ENCODE results near the gene FOXR1.

The FOXR1 gene

DNA sequence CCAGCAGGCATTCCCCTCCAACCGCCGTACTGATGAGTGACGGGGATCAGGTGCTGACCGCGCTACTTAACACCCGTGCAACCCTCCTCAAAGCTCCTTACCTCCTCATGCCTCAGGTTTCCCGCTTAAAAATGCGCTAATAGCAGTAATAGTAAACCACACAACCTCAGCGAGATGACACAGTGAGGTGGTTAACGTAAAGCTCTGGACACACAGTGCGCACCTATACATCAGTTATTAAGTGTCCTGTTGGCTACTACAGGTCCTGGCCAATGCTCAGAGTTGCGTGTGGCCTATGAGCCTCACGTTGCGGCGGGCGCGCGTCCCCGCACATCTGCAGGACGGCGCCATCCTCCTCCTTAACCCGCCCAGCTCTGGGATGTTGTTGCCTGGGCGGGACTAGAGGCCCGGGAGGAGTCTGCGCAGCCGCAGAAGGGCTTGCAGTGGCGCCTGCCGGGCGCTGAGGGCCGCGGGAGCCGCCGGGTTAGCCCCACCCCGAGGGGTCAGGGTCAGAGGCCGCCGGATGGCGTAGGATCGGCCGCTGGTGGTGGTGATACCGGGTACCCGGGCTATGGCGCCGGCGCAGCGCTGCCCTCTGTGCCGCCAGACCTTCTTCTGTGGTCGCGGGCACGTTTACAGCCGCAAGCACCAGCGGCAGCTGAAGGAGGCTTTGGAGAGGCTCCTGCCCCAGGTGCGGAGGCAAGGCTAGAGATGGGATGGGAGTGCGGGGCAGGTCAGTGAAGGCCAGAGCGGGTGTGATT, 26.2 kb downstream of the FOXR1 start, which contains the start of gene CENATAC:
TSS of gene CENATAC (plus strand) at position 512 of the 761 bp plus-strand sequence. CDS start at position 572, 60 bp downstream.
- Histone ChIP-seq H3K27me3 (no peaks in the 10 kb centered on the region), H3K27ac (peak within 1 kb of the TSS; percentile 77), H3K4me1 (ENCODE audit: control insufficient read depth in 1 of 2, insufficient read depth in 1 of 2, low read depth in 1 of 2, low read length in 1 of 2) (peaks cover 18 to 20% of the 10 kb centered on the region in 2 experiments), H3K9me3 (no peaks in the 10 kb centered on the region), H3K4me3 (ENCODE audit: low read depth in 1 of 2, low read length in 1 of 2) (peak within 1 kb of the TSS; percentile 65 to 76), H3K36me3 (peaks cover 29% of the 10 kb centered on the region)
- TF ChIP-seq, protein P1, sequence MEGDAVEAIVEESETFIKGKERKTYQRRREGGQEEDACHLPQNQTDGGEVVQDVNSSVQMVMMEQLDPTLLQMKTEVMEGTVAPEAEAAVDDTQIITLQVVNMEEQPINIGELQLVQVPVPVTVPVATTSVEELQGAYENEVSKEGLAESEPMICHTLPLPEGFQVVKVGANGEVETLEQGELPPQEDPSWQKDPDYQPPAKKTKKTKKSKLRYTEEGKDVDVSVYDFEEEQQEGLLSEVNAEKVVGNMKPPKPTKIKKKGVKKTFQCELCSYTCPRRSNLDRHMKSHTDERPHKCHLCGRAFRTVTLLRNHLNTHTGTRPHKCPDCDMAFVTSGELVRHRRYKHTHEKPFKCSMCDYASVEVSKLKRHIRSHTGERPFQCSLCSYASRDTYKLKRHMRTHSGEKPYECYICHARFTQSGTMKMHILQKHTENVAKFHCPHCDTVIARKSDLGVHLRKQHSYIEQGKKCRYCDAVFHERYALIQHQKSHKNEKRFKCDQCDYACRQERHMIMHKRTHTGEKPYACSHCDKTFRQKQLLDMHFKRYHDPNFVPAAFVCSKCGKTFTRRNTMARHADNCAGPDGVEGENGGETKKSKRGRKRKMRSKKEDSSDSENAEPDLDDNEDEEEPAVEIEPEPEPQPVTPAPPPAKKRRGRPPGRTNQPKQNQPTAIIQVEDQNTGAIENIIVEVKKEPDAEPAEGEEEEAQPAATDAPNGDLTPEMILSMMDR (IDR thresholded peaks at IDR 0.05), result peak; percentile 79

DNA sequence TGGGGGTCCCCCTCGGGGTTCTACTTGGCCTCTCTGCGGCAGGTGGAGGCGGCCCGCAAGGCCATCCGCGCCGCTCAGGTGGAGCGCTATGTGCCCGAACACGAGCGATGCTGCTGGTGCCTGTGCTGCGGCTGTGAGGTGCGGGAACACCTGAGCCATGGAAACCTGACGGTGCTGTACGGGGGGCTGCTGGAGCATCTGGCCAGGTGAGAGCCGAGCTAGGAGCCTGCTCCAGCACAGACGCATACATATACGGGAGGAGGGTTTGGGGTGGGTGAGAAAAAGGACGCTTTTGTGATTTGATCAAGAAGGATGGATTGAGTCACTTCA, 26.8 kb downstream of the FOXR1 start:
- Histone ChIP-seq H3K4me1 (ENCODE audit: control insufficient read depth in 1 of 2, insufficient read depth in 1 of 2, low read depth in 1 of 2, low read length in 1 of 2) (peaks cover 18 to 20% of the 10 kb centered on the region in 2 experiments), H3K36me3 (peaks cover 31% of the 10 kb centered on the region), H3K4me3 (ENCODE audit: low read depth in 1 of 2, low read length in 1 of 2) (peak overlapping the region; percentile 65 to 76), H3K9me3 (no peaks in the 10 kb centered on the region), H3K27ac (peak overlapping the region; percentile 77), H3K27me3 (no peaks in the 10 kb centered on the region)
- TF ChIP-seq, protein P1 (IDR thresholded peaks at IDR 0.05), result no peak

DNA sequence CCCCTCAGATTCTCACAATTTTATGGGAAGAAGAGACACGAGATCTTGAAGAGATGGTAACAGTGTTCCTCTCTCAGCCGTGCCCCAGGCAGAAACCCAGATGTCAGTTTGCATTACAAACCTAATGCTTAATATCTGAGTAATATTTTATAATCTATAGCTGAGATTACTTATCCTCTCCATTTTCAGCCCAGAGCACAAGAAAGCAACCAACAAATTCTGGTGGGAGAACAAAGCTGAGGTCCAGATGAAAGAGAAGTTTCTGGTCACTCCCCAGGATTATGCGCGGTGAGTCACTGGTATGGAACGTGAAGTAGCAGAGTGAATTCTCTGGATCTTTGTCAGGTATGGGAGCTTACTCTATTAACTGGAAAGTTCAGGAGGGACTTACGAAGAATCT, 27.3 kb downstream of the FOXR1 start:
- H3K4me3 ChIP-seq (ENCODE audit: low read depth in 1 of 2, low read length in 1 of 2), result peak overlapping the region; percentile 65 to 76
- no peaks in the 10 kb centered on the region for H3K27me3 ChIP-seq
- no peaks in the 10 kb centered on the region for H3K9me3 ChIP-seq
- TF ChIP-seq, protein P1 (IDR thresholded peaks at IDR 0.05), result no peak
- H3K36me3 ChIP-seq, result peaks cover 34% of the 10 kb centered on the region
- H3K4me1 ChIP-seq (ENCODE audit: control insufficient read depth in 1 of 2, insufficient read depth in 1 of 2, low read depth in 1 of 2, low read length in 1 of 2), result peaks cover 18 to 20% of the 10 kb centered on the region in 2 experiments
- H3K27ac ChIP-seq, result peak overlapping the region; percentile 77

DNA sequence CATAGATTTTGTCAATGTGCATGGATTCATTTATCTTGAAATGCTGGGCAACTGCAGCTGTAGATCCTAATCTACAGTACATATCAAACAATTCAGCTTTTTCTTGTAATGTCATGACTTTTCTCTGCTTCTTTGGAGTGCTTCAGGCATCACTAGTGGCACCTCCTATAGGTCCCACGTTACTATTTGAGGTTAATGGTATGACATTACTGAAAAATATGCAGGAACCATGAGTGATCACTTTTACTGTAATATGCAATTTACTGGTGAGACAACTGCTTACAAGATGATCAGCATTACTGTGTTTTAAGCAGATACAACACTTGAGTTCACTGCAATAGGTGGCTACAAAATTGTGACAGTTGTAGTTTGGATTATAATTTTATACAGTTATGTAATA, 29.3 kb downstream of the FOXR1 start:
- peaks cover 43% of the 10 kb centered on the region for H3K36me3 ChIP-seq
- H3K27me3 ChIP-seq, result no peaks in the 10 kb centered on the region
- no peaks in the 10 kb centered on the region for H3K9me3 ChIP-seq
- H3K4me1 ChIP-seq (ENCODE audit: control insufficient read depth in 1 of 2, insufficient read depth in 1 of 2, low read depth in 1 of 2, low read length in 1 of 2), result peaks cover 18 to 20% of the 10 kb centered on the region in 2 experiments
- H3K4me3 ChIP-seq (ENCODE audit: low read depth in 1 of 2, low read length in 1 of 2), result no peak overlapping the region
- TF ChIP-seq, protein P1 (IDR thresholded peaks at IDR 0.05), result no peak
- H3K27ac ChIP-seq, result no peak overlapping the region

DNA sequence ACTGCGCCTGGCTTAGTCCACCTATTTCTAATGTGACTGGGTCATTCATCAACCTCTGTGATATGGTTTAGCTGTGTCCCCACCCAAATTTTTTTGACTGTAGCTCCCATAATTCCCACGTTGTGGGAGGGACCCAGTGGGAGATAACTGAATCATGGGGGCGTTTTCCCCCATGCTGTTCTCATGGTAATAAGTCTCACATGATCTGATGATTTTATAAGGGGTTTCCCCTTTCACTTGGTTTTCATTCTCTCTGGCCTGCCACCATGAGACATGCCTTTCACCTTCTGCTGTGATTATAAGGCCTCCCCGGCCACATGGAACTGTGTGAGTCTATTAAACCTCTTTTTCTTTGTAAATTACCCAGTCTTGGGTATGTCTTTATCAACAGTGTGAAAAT, 35.1 kb downstream of the FOXR1 start:
- Histone ChIP-seq H3K9me3 (no peaks in the 10 kb centered on the region), H3K4me3 (ENCODE audit: low read depth in 1 of 2, low read length in 1 of 2) (no peak overlapping the region), H3K36me3 (peaks cover 72% of the 10 kb centered on the region), H3K27ac (no peak overlapping the region), H3K4me1 (ENCODE audit: control insufficient read depth in 1 of 2, insufficient read depth in 1 of 2, low read depth in 1 of 2, low read length in 1 of 2) (no peaks in the 10 kb centered on the region), H3K27me3 (no peaks in the 10 kb centered on the region)
- TF ChIP-seq, protein P1 (IDR thresholded peaks at IDR 0.05), result no peak

Measured in neutrophil (primary cell).